HG02763 (cell line): Measurements from ENCODE around the gene PROX2.

Experiments
- ATAC-seq: cut with Tn5 transposase; IDR thresholded peaks from one replicate; pipeline ENCODE4 v1.9.1; 2021; ENCODE audit warnings: mild to moderate bottlenecking, moderate library complexity; ENCODE audit not compliant: unreplicated experiment

Gene PROX2, protein sequence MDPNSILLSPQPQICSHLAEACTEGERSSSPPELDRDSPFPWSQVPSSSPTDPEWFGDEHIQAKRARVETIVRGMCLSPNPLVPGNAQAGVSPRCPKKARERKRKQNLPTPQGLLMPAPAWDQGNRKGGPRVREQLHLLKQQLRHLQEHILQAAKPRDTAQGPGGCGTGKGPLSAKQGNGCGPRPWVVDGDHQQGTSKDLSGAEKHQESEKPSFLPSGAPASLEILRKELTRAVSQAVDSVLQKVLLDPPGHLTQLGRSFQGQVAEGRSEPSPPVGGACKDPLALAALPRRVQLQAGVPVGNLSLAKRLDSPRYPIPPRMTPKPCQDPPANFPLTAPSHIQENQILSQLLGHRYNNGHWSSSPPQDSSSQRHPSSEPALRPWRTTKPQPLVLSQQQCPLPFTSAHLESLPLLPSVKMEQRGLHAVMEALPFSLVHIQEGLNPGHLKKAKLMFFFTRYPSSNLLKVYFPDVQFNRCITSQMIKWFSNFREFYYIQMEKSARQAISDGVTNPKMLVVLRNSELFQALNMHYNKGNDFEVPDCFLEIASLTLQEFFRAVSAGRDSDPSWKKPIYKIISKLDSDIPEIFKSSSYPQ

GRCh38 chr14:74875941-74876913 is at the start of gene PROX2:
Gene PROX2, minus strand, starts transcription at chr14:74876145. Its CDS starts 12,311 bp downstream, at chr14:74863834.
- ATAC-seq = no peak

- ATAC-seq = no peak
Observed at GRCh38 chr14:74924061-74924460, 48.1 kb upstream of the PROX2 start.

DNA sequence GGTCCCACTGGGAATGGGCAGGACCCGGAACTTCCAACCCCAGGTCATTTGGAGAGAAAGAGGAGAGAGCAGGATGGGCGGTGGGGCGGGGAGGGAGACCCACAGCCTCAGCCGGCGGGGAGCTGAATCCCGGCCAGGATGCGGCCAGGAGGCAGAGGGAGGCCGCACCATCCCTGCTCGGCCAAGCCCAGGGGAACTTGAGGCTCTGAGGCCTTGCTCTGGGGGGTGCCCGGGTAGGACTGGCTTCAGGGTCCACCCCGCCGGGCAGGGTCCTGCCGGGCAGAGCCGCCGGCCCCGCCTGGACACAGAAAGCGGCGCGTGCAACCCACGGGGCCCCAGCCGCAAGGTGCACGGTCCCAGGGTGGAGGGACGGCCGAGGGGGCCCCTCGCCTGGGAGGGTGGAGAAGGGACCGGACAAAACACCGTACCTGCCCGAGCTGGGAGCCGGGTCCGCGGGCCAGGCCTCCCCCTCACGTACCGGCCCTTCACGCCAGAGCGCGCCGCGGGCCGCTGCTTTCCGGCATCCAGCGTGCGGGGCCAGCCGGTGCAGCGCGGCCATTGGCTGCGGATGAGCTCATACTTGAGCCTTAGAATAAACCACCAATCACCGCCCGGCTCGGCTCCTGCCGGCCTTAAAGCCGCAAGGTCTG is 46.9 kb upstream of the PROX2 start, which contains the start of gene RPS6KL1:
TSS of gene RPS6KL1 (minus strand) at position 509 of the 650 bp plus-strand sequence. CDS start 1,719 bp downstream, outside the sequence.
- peak; percentile 88 for ATAC-seq

DNA sequence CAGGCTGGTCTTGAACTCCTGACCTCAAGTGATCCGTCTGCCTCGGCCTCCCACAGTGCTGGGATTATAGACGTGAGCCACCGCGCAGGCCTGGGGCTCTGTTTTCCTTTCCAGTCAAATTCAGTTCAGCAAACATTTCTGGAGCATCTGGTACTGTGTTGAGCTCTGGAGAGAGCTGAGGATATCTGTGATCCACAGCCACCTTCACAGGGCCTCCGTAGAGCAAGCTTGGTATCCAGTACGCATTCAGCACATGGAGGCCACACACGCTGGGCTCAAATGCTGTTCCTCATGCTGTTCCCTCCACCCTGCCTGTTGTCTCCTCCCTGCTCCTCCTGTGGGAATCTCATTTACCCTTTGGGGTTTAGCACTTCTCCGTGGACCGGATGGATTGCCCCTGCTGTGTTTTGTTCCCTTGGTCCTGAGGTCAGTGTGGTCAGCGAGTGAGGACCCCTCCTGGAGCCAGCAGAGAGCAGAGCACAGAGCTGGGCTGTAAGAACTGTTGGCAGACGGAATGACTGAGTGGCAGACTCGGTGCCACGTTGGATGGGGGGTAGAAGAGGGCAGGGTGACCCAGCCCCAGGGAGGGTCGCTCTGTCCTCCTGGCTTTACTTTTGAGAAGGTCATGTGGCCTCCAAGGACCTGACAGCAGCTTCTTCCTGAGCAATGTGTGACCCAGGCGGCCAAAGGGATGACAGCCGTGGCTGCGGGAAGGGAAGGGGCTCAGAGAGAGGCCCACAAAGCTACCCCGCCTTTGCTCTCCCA is 46.2 kb upstream of the PROX2 start:
- no peak for ATAC-seq

GRCh38 chr14:74921053-74921620 is 45.2 kb upstream of the PROX2 start:
- no peak for ATAC-seq

DNA sequence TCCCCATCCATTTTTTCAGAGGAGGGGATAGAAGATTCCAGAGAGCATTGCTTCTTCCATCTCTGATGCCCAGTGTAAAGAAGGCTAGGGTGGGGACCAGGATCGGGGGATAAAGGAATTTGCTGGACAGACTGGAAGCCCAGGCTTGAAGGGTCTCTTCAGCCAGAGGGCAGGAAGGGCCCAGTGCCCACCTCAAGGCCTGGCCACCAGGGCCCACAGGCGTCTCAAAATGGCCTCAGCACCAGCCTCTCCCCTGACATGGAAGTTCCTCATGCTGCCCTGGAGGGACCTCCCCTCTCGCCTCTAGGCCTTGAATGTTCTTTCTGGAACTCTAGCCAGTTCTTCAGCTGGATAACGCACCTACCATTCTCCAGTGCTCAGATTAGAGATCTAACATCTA is 44.3 kb upstream of the PROX2 start:
- no peak for ATAC-seq

- no peak for ATAC-seq
Observed at GRCh38 chr14:74919421-74920165, 43.6 kb upstream of the PROX2 start.

DNA sequence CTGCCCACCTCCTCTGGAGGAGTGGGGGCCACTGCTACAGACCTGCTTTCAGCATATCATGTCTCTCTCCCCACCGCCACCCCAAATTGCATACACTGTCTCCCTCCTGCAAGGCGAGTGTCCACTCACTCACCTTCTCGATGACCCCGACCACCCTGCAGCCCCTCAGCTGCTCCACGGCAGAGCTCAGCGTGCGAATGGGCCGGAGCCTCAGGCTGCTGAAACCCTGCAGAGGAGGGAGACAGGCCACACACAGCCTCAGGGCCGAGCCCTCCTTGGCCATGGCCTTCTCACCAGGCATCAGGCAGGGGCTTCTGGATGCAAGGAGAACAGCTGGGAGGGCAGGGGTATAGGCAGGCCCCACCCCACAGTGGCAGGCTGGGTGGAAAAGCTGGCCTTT is 42.4 kb upstream of the PROX2 start:
- ATAC-seq = no peak

DNA sequence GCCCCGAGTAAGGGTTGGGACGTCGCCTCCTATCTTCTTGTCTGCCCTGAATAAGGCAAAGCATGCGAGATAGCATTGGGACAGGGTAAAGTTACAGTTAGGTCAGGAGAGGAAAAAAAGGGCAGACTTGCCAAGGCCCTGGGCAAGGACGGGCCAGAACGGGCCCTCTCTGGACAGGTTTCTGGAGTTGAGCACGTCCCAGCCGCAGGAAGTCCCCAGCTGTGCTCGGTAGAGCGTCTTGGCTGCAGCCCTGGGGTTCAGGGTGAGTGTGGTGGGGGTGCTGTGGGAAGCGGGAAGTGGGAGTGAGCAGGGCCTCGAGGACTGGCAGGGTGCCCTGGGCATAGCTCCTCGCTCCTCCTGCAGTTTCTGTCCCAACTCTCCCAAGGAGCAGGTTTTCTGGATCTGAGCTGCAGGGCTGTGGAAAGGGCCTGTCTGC is 41.7 kb upstream of the PROX2 start:
- ATAC-seq = no peak

DNA sequence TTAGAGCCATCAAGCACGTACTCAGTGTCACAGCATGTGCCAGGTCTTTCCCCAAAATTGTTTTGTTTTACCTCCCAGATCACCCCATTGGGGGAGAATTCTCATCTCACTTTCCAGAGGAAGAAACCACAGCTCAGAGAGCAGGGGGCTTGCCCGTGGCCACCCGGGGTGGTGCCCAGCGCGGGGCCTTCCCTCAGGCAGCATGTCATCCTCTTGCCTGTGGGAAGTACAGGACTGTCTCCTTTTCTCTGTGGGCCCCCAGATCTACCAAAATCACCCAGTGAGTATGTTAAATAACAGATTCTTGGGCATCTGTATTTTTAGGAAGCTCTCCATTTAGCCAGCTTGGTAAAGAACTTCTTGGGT is 41.2 kb upstream of the PROX2 start:
- no peak for ATAC-seq

DNA sequence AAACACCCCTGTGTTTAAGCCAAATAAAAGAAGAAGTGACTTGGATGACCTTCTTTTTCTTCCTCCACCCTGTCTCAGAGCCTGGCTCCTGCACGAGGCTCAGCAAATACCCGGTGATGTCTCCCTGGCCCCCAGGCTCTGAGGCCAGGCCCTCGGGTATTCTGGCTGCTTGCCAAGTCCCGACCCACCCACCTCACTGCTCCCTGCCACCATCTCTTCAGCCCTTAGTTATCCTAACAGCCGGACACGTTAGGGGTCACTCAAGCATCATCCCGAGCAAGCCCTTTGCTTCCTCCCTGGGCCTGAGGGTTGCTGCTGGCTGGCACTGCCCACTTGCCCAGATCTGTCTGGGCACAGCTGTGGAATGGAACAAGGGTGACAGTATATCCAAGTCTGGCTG is 39.9 kb upstream of the PROX2 start:
- ATAC-seq = no peak

DNA sequence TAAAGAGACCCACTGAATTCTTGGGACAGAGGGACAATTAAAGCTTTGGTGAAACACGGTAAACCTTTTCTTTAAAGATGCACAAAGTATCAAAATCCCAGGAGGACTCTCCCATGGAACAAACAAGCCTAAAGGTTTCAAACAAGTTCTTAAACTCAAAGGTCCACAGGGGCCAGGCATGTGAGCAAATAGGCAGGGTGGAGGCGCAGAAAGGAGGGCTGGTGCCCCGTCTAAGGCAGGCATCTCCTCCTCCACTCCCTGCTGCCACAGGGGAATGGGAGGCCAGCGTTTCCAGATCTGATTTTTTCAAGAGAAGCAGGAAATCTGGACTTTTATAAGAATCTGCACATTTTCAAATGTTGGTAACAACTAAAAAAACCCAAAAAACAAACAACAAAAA is 39.5 kb upstream of the PROX2 start:
- no peak for ATAC-seq

DNA sequence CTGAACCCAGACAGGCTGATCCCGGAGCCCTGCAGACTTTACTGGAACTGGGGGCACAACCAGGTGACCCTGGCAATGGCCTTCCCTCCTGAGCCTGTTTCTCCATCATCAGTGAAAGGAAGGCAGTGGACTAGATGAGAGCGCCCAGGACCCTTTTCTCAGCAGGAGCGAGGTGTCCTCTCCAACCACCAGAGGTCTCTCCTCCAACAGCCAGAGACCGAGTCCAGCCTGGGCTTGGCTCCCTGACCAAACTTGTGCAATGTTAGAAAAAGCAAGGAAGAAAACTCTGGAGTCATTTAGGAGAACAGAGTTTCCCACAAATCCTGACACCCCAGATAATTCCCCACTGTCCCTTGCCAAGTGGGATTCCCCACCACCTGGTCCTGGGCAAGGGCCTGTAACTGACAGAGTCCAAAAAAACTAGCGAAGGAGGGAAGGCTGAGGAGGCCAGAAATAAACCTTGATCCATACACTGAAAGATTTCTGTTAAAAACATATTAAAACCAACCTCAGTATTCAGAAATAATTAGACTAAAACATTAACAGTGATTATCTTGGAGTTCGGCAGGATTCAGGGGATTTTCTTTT is 38.1 kb upstream of the PROX2 start:
- no peak for ATAC-seq

DNA sequence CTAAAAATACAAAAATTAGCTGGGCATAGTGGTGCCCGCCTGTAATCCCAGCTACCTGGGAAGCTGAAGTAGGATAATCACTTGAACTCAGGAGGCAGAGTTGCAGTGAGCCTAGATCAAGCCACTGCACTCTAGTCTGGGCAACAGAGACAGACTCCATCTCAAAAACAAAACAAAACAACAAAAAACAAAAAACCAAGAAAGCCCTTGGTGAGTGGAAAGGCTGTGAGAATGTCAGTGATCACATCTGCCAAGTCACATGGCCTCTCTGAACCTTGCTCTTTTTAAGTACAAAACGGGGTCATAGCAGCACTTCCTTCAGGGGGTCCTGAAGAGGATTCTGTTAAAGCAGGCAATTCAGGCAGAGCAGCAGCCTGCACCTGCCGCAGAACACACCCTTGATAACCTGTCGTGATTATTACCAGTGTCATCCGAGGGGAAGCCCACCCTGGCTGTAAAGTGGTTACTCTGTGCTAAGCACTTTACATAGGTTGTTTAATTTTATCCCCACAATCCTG is 37.5 kb upstream of the PROX2 start:
- ATAC-seq = no peak

DNA sequence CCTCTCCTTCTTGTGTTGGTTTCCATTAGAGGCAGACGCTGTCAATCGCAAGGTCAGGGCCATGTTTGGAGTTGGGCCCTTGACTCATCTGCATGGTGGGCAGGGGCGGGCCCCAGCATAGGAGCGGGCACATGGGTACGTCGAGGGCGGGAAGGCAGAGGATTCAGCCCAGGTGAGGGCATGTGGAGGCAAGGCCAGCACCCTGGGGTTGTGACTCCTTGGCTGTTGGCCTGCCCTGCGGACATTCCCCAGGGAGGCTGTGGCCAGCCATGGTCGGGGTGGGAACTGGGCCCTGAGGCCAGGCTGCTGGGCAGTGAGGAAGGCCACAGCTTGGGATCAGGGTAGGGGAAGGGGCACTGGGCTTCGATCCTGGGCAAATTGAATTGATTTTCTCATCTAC is 36.9 kb upstream of the PROX2 start:
- no peak for ATAC-seq

DNA sequence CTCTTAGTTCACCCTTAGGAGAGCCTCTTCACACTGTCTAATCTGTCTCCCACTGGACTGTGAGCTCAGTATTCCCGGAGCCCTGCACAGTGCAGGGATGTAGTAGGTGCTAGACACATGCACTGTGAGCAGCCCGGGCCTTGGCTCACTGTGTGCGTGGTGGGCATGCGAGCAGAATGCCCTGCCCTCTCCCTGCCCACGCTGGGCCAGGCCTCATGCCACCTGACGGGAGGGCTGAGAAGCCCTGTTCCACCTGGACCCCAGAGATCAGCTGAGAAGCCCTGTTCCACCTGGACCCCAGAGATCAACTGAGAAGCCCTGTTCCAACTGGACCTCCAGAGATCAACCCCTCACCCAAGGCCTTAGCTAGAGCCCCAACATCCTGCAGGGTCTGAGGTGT is 36.2 kb upstream of the PROX2 start:
- ATAC-seq = no peak

DNA sequence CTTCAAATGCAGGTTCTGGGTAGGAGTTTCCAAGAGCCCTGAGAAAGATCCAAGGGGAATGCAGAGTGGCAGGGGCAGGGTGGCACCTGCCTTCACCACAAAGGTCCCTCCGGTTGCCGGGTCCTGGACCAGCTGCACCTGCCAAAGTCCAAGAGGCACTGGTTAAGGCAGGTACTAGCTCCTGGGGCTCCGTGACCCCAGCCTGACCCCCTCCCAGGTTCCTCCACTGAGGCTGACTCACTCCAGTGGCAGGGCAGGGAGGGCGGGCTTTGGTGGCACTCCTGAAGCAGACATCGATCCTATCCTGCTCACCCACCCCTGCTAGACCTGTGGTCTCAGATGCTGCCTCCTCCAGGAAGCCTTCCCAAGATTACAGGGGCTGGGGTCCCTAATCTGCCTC is 35.8 kb upstream of the PROX2 start:
- no peak for ATAC-seq

- ATAC-seq = no peak
Observed at GRCh38 chr14:74911221-74911620, 35.3 kb upstream of the PROX2 start.
